Coronary artery (tissue), 2 donors: Measurements from ENCODE around the gene RCBTB1.

Source experiments
- DNase-seq: peaks from one replicate; pipeline ENCODE4 v3.0.0-alpha.2; 2017; ENCODE audit warnings: low spot score
- H3K27ac ChIP-seq, 2 donors: fragments of 200-600 bp; sonication (generic); one replicate each; pipeline ENCODE4 v1.5.1; 2016 to 2019
- H3K4me3 ChIP-seq: fragments of 200-600 bp; sonication (generic); 2 replicates; pipeline ENCODE4 v1.5.1; 2016; ENCODE audit warnings: mild to moderate bottlenecking, moderate library complexity
- CTCF ChIP-seq: fragments of 200-600 bp; sonication (generic); IDR thresholded peaks from one replicate; pipeline ENCODE4 v1.5.1; 2019; ENCODE audit warnings: antibody characterized with exemption

RCBTB1 gene

GRCh38 chr13:49495783-49496762, 89.3 kb downstream of the RCBTB1 start, which contains the start of gene PHF11:
Gene PHF11, plus strand, starts transcription at chr13:49495953. Its CDS starts 49 bp downstream, at chr13:49496002.
- TF ChIP-seq CTCF: no peak
- H3K27ac ChIP-seq: peak within 1 kb of the TSS; percentile 91 to 99
- peak; percentile 89 for DNase-seq
- peak within 1 kb of the TSS; percentile 88 for H3K4me3 ChIP-seq

DNA sequence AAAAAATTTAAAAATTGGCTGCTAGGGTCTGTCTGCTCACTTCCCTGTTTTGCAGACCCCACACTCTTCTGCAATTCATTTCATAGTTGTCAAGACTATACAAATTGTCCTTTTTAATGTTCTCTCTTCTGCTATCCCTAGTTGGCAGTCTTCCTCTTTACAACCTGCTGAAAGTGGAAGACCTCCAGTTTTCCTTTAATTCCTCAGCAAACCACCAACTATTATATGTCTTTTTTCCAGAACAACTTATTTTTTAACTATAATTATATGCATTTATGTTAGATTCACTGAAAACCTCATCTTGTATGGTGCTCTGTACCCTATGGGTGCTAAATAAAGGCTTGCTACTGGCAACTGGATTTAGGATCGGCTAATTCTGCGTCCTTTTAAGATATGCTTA, 90.7 kb downstream of the RCBTB1 start:
- no peak for TF ChIP-seq CTCF
- Histone ChIP-seq H3K27ac (peak overlapping the region in 1 of 2 donors; percentile 91), H3K4me3 (peak overlapping the region; percentile 88)
- DNase-seq: no peak

DNA sequence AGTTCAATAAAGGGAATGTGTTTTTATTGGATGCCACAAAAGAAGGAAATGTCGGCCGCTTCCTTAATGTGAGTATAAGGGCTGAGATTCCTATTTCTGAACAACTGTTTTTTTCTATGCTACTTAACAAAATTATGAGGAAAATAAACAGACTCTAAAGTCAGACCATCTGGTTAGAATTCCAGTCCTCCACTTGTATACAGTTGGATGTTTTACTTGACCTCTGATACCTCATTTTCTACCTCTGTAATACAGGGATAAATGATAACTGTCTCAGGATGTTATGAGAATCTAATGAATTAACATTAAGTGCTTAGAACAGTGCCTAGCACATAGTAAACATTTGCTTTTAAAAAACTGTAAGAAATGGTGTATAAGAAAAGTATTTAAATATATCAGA, 96.8 kb downstream of the RCBTB1 start:
- DNase-seq: no peak
- no peak for TF ChIP-seq CTCF

More for the DNA sequence above, 96.8 kb downstream of the RCBTB1 start:
- Histone ChIP-seq H3K4me3 (no peak overlapping the region), H3K27ac (no peak overlapping the region)
